ENCODE measurements around the gene SP100. TPM values are rescaled to one million over a fixed set of nuclear protein-coding genes. Genes with fewer than 3 reads are reported as not detected.
"Not testable (repeated sequence)": the region's sequence is repeated elsewhere in the genome, so short reads cannot be mapped to it uniquely, and the experiment has no call there.

SP100 gene
- total and polyA plus RNA-seq, 4 donors, result 58.7 to 171 (median 96.6) TPM

- Histone ChIP-seq H3K27me3 (ENCODE audit: control insufficient read depth in 1 of 2, insufficient read depth in 2 of 2, low read length in 1 of 2) (no peaks in the 10 kb centered on the region), H3K9me3 (ENCODE audit: control insufficient read depth, low read length) (no peaks in the 10 kb centered on the region), H3K4me3 (ENCODE audit: low read length in 2 of 2) (no peak overlapping the region), H3K4me1 (ENCODE audit: control insufficient read depth in 1 of 2, insufficient read depth in 2 of 2, low read length in 2 of 2) (no peaks in the 10 kb centered on the region), H3K27ac (ENCODE audit: low read depth in 1 of 2, low read length in 2 of 2) (no peak overlapping the region), H3K36me3 (ENCODE audit: control insufficient read depth in 1 of 2, insufficient read depth in 2 of 2, low read length in 1 of 2) (peaks cover 5 to 13% of the 10 kb centered on the region in 2 donors)
- ATAC-seq (ENCODE audit: low FRiP score) (no peak), DNase-seq (no peak)
- intact Hi-C loops (cut with DNase I), result no loop called here
Observed at GRCh38 chr2:230459216-230459615, 43.2 kb downstream of the SP100 start.

DNA sequence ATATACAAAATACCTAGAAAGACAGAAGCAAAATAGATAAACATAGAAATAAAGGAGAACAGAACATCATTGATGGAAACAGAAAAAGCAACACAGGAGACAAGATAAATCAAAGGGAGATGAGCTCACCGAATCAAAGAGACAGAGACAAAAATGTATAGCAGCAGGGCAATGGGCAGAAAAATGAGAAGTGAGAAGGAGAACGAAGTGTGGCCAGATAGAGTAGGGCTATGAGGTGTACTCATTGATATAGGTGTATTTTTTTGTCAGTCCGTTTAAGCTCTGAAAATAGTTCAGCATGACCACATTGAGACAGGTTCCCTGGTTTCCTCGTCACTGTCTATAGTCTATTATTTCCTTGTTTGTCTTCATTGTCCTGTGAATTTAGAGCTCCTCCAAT is 55.1 kb downstream of the SP100 start:
- Histone ChIP-seq H3K27ac (ENCODE audit: low read depth in 1 of 2, low read length in 2 of 2) (no peak overlapping the region), H3K4me3 (ENCODE audit: low read length in 2 of 2) (no peak overlapping the region), H3K27me3 (ENCODE audit: control insufficient read depth in 1 of 2, insufficient read depth in 2 of 2, low read length in 1 of 2) (no peaks in the 10 kb centered on the region), H3K9me3 (ENCODE audit: control insufficient read depth, low read length) (no peaks in the 10 kb centered on the region), H3K36me3 (ENCODE audit: control insufficient read depth in 1 of 2, insufficient read depth in 2 of 2, low read length in 1 of 2) (peaks cover 5 to 9% of the 10 kb centered on the region in 2 donors), H3K4me1 (ENCODE audit: control insufficient read depth in 1 of 2, insufficient read depth in 2 of 2, low read length in 2 of 2) (no peaks in the 10 kb centered on the region)
- DNase-seq (no peak), ATAC-seq (ENCODE audit: low FRiP score) (no peak)
- 88 to 89% methylated on average over 4 of the region's 4 CpGs for WGBS, 2 donors
- intact Hi-C loops (cut with DNase I), result no loop called here

DNA sequence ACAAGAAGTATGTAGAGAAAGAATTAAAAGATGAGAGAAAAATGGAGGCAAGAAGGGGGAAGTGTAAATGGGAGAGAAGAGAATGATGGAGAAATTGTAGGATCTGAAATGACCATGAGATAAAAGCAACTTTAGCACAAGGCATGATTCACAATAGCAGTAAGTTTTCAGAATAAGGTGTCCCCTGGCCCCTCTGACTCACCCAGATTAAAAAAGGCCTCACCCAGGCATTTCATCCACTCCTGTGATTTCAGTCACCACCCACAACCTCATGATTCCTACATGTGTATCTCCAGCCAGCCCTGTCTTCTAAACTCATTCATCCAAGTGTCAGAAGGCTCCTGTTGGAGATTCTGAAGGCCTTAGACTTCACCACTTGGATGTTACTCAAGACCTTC is 56.6 kb downstream of the SP100 start:
- Histone ChIP-seq H3K27me3 (ENCODE audit: control insufficient read depth in 1 of 2, insufficient read depth in 2 of 2, low read length in 1 of 2) (no peaks in the 10 kb centered on the region), H3K4me3 (ENCODE audit: low read length in 2 of 2) (no peak overlapping the region), H3K9me3 (ENCODE audit: control insufficient read depth, low read length) (no peaks in the 10 kb centered on the region), H3K4me1 (ENCODE audit: control insufficient read depth in 1 of 2, insufficient read depth in 2 of 2, low read length in 2 of 2) (no peaks in the 10 kb centered on the region), H3K27ac (ENCODE audit: low read depth in 1 of 2, low read length in 2 of 2) (no peak overlapping the region), H3K36me3 (ENCODE audit: control insufficient read depth in 1 of 2, insufficient read depth in 2 of 2, low read length in 1 of 2) (peaks cover 5% of the 10 kb centered on the region in 2 donors)
- intact Hi-C loops (cut with DNase I), result no loop called here
- ATAC-seq (ENCODE audit: low FRiP score) (no peak), DNase-seq (no peak)

DNA sequence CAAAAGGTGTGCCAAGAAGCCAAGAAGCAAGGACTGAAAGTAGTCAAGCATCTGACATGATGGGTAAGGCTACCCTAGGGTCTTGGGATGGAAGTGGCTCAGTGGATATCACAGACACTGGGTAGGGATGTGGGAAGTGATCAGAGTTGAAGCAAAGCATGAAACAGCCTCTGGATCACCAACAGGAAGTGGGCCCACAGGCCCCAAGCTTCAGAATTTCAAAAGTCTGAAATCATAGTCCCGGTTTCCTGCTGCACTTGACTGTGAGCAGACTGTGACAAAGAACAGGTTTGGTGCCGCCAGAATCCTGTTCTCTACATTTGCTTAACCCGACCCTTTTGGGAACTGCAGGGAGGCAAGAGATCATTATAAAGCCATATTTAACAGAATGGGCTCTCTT is 57.4 kb downstream of the SP100 start:
- DNase-seq (no peak), ATAC-seq (ENCODE audit: low FRiP score) (no peak)
- Histone ChIP-seq H3K27ac (ENCODE audit: low read depth in 1 of 2, low read length in 2 of 2) (no peak overlapping the region), H3K36me3 (ENCODE audit: control insufficient read depth in 1 of 2, insufficient read depth in 2 of 2, low read length in 1 of 2) (peaks cover 5% of the 10 kb centered on the region in 2 donors), H3K27me3 (ENCODE audit: control insufficient read depth in 1 of 2, insufficient read depth in 2 of 2, low read length in 1 of 2) (no peaks in the 10 kb centered on the region), H3K4me3 (ENCODE audit: low read length in 2 of 2) (no peak overlapping the region), H3K4me1 (ENCODE audit: control insufficient read depth in 1 of 2, insufficient read depth in 2 of 2, low read length in 2 of 2) (no peaks in the 10 kb centered on the region), H3K9me3 (ENCODE audit: control insufficient read depth, low read length) (no peaks in the 10 kb centered on the region)
- intact Hi-C loops (cut with DNase I), result no loop called here
- WGBS, 2 donors, result 48 to 55% methylated on average over 3 of the region's 3 CpGs

DNA sequence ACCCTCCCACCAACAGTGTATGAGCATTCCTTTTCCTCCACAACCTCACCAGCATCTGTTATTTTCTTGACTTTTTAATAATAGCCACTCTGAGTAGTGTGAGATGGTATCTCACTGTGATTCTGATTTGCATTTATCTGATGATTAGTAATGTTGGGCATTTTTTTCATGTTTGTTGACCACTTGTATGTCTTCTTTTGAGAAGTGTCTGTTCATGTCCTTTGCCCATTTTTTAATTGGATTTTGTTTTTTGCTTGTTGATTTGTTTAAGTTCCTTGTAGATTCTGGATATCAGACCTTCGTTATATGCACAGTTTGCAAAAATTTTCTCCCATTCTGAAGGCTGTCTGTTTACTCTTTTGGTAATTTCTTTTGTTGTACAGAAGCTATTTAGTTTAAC is 59.1 kb downstream of the SP100 start:
- 91 to 94% methylated on average over 1 of the region's 1 CpG for WGBS, 2 donors
- intact Hi-C loops (cut with DNase I), result no loop called here
- H3K9me3 ChIP-seq (ENCODE audit: control insufficient read depth, low read length), result peaks cover 2% of the 10 kb centered on the region
- peaks cover 7 to 9% of the 10 kb centered on the region in 2 donors for H3K36me3 ChIP-seq (ENCODE audit: control insufficient read depth in 1 of 2, insufficient read depth in 2 of 2, low read length in 1 of 2)
- DNase-seq (no peak), ATAC-seq (ENCODE audit: low FRiP score) (no peak)
- H3K4me3 ChIP-seq (ENCODE audit: low read length in 2 of 2), result no peak overlapping the region
- no peaks in the 10 kb centered on the region for H3K4me1 ChIP-seq (ENCODE audit: control insufficient read depth in 1 of 2, insufficient read depth in 2 of 2, low read length in 2 of 2)
- no peak overlapping the region for H3K27ac ChIP-seq (ENCODE audit: low read depth in 1 of 2, low read length in 2 of 2)
- no peaks in the 10 kb centered on the region for H3K27me3 ChIP-seq (ENCODE audit: control insufficient read depth in 1 of 2, insufficient read depth in 2 of 2, low read length in 1 of 2)

- ATAC-seq (ENCODE audit: low FRiP score) (no peak), DNase-seq (no peak)
- H3K4me1 ChIP-seq (ENCODE audit: control insufficient read depth in 1 of 2, insufficient read depth in 2 of 2, low read length in 2 of 2), result no peaks in the 10 kb centered on the region
- 91 to 93% methylated on average over 4 of the region's 4 CpGs for WGBS, 2 donors
- H3K27ac ChIP-seq (ENCODE audit: low read depth in 1 of 2, low read length in 2 of 2), result no peak overlapping the region
- H3K36me3 ChIP-seq (ENCODE audit: control insufficient read depth in 1 of 2, insufficient read depth in 2 of 2, low read length in 1 of 2), result peaks cover 0 to 7% of the 10 kb centered on the region in 2 donors
- no peak overlapping the region for H3K4me3 ChIP-seq (ENCODE audit: low read length in 2 of 2)
- no peaks in the 10 kb centered on the region for H3K27me3 ChIP-seq (ENCODE audit: control insufficient read depth in 1 of 2, insufficient read depth in 2 of 2, low read length in 1 of 2)
- no peaks in the 10 kb centered on the region for H3K9me3 ChIP-seq (ENCODE audit: control insufficient read depth, low read length)
- intact Hi-C loops (cut with DNase I), result no loop called here
Observed at GRCh38 chr2:230485801-230486341, 69.9 kb downstream of the SP100 start.

- 63 to 88% methylated on average over 2 of the region's 2 CpGs for WGBS, 2 donors
- H3K27me3 ChIP-seq (ENCODE audit: control insufficient read depth in 1 of 2, insufficient read depth in 2 of 2, low read length in 1 of 2); DNase-seq; H3K4me3 ChIP-seq (ENCODE audit: low read length in 2 of 2); H3K36me3 ChIP-seq (ENCODE audit: control insufficient read depth in 1 of 2, insufficient read depth in 2 of 2, low read length in 1 of 2); intact Hi-C loops (cut with DNase I); H3K4me1 ChIP-seq (ENCODE audit: control insufficient read depth in 1 of 2, insufficient read depth in 2 of 2, low read length in 2 of 2); ATAC-seq (ENCODE audit: low FRiP score); H3K27ac ChIP-seq (ENCODE audit: low read depth in 1 of 2, low read length in 2 of 2); H3K9me3 ChIP-seq (ENCODE audit: control insufficient read depth, low read length): not testable (repeated sequence)
Observed at GRCh38 chr2:230491219-230491618, 75.2 kb downstream of the SP100 start.

GRCh38 chr2:230492107-230492506 is 76.1 kb downstream of the SP100 start:
- DNase-seq (no peak), ATAC-seq (ENCODE audit: low FRiP score) (no peak)
- Histone ChIP-seq H3K9me3 (ENCODE audit: control insufficient read depth, low read length) (no peaks in the 10 kb centered on the region), H3K27ac (ENCODE audit: low read depth in 1 of 2, low read length in 2 of 2) (no peak overlapping the region), H3K36me3 (ENCODE audit: control insufficient read depth in 1 of 2, insufficient read depth in 2 of 2, low read length in 1 of 2) (peaks cover 7 to 9% of the 10 kb centered on the region in 2 donors), H3K4me3 (ENCODE audit: low read length in 2 of 2) (no peak overlapping the region), H3K27me3 (ENCODE audit: control insufficient read depth in 1 of 2, insufficient read depth in 2 of 2, low read length in 1 of 2) (no peaks in the 10 kb centered on the region), H3K4me1 (ENCODE audit: control insufficient read depth in 1 of 2, insufficient read depth in 2 of 2, low read length in 2 of 2) (no peaks in the 10 kb centered on the region)
- intact Hi-C loops (cut with DNase I), result no loop called here
- 29 to 58% methylated on average over 1 of the region's 1 CpG for WGBS, 2 donors

- Histone ChIP-seq H3K4me3 (ENCODE audit: low read length in 2 of 2) (no peak overlapping the region), H3K4me1 (ENCODE audit: control insufficient read depth in 1 of 2, insufficient read depth in 2 of 2, low read length in 2 of 2) (no peaks in the 10 kb centered on the region), H3K36me3 (ENCODE audit: control insufficient read depth in 1 of 2, insufficient read depth in 2 of 2, low read length in 1 of 2) (peaks cover 9 to 11% of the 10 kb centered on the region in 2 donors), H3K27ac (ENCODE audit: low read depth in 1 of 2, low read length in 2 of 2) (no peak overlapping the region), H3K27me3 (ENCODE audit: control insufficient read depth in 1 of 2, insufficient read depth in 2 of 2, low read length in 1 of 2) (no peaks in the 10 kb centered on the region), H3K9me3 (ENCODE audit: control insufficient read depth, low read length) (no peaks in the 10 kb centered on the region)
- ATAC-seq (ENCODE audit: low FRiP score) (no peak), DNase-seq (no peak)
- WGBS, 2 donors, result 68 to 70% methylated on average over 1 of the region's 1 CpG
- intact Hi-C loops (cut with DNase I), result no loop called here
Observed at GRCh38 chr2:230494980-230495379, 79.0 kb downstream of the SP100 start.
